Measurements from ENCODE around the gene ABCC8.

Gene ABCC8

DNA sequence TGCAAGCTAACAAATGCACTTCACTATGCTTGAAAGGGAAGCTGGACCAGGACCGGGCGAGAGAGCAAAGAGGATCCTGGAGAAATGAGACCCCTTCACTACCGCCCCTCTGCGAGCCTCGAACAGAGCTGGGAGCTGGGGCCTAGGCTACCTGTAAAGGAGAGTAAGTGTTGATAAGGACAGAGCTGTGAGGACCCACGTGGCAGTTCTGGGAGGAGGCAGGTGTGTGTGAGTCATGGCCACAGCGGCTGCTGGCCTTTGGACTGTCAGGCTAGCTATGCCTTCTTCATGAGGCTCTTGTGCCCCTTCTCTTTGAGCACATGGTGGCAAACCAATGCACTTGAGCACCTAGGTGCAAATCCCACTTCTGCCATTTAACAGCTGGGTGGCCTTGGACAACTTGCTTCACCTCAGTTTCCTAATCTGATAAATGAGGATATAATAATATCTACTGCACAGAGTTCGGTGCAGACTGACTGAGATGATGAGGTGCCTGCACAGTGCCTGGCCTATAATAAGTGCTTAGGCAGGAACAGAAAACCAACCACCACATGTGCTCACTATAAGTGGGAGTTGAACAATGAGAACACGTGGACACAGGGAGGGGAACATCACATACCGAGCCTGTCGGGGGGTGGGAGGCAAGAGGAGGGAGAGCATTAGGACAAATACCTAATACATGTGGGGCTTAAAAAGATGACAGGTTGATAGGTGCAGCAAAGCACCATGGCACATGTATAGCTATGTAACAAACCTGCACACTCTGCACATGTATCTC is 52.9 kb downstream of the ABCC8 start:
- Histone ChIP-seq H3K36me3 (ENCODE audit: insufficient read depth, low read length) (no peaks in the 10 kb centered on the region), H3K9ac (ENCODE audit: insufficient read length) (no peak overlapping the region), H3K27ac (no peak overlapping the region), H3K9me3 (ENCODE audit: low read depth, low read length) (no peaks in the 10 kb centered on the region), H3K4me3 (no peak overlapping the region)
- TF ChIP-seq FOXP2 (optimal IDR thresholded peaks at IDR 0.05; ENCODE audit: control extremely low read depth, extremely low read length, insufficient read depth) (no peak), POLR2AphosphoS5 (IDR thresholded peaks at IDR 0.05; ENCODE audit: borderline replicate concordance, low read depth, low read length) (no peak), EZH2 (IDR thresholded peaks at IDR 0.05) (no peak)
- no peak for DNase-seq (ENCODE audit: low read depth, low spot score)

DNA sequence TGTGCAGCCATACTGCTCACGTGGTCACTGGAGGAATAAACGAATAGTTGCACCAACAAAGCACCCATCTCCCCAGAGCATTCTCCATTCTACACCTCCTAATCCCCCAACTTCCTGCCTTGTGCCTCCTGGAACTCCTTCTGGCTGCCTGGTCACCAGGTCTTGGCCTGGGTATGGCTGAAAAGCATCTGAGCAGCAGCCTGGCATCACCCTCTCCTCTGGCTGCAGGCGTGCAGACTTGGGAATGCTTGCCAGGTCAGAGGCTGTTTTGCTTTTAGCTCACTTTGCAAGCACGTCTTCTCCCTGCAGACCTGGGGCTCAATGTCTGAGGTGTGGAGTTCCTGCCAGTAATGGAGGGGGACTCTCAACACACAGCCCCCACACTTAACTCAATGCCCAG is 54.9 kb downstream of the ABCC8 start:
- TF ChIP-seq POLR2AphosphoS5 (IDR thresholded peaks at IDR 0.05; ENCODE audit: borderline replicate concordance, low read depth, low read length) (no peak), FOXP2 (optimal IDR thresholded peaks at IDR 0.05; ENCODE audit: control extremely low read depth, extremely low read length, insufficient read depth) (no peak), EZH2 (IDR thresholded peaks at IDR 0.05) (no peak)

DNA sequence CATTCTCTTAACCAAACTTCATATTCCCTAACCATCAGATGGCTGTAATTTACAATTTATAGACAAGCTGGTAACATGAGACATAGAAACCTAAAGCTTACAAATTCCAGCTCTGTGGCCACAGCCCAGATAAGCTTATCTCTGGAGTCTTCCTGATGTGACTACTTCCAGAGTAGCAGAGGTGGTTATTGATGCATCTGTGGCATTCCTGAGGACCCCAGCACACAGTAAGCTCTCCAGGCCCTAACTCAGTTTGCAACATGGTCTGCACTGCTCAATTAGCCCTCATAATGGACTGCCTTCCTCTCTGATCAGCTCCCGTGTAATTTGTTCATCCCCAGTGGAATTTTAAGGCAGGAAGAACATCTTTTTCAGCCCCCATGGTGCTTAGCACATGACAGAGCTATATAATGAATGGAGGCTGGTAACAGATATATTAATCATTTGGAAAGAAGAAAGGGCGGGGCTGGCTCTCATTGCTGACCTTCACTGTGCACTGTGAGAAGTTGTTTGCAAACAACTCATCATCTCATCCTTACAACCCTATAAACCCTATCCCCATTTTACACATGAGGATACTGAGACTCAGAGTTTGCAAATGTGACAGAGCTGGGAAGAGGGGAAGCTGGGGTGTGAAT is 58.1 kb downstream of the ABCC8 start:
- Histone ChIP-seq H3K27ac (no peak overlapping the region), H3K4me3 (no peak overlapping the region), H3K9ac (ENCODE audit: insufficient read length) (no peak overlapping the region), H3K36me3 (ENCODE audit: insufficient read depth, low read length) (no peaks in the 10 kb centered on the region), H3K9me3 (ENCODE audit: low read depth, low read length) (no peaks in the 10 kb centered on the region)
- no peak for DNase-seq (ENCODE audit: low read depth, low spot score)
- TF ChIP-seq EZH2 (IDR thresholded peaks at IDR 0.05) = no peak
- no peak for TF ChIP-seq FOXP2 (optimal IDR thresholded peaks at IDR 0.05; ENCODE audit: control extremely low read depth, extremely low read length, insufficient read depth)
- TF ChIP-seq POLR2AphosphoS5 (IDR thresholded peaks at IDR 0.05; ENCODE audit: borderline replicate concordance, low read depth, low read length) = no peak

More for the DNA sequence above, 54.9 kb downstream of the ABCC8 start:
- H3K36me3 ChIP-seq (ENCODE audit: insufficient read depth, low read length) = no peaks in the 10 kb centered on the region
- no peak overlapping the region for H3K4me3 ChIP-seq
- H3K9me3 ChIP-seq (ENCODE audit: low read depth, low read length) = no peaks in the 10 kb centered on the region
- DNase-seq (ENCODE audit: low read depth, low spot score) = no peak
- no peak overlapping the region for H3K27ac ChIP-seq
- no peak overlapping the region for H3K9ac ChIP-seq (ENCODE audit: insufficient read length)

DNA sequence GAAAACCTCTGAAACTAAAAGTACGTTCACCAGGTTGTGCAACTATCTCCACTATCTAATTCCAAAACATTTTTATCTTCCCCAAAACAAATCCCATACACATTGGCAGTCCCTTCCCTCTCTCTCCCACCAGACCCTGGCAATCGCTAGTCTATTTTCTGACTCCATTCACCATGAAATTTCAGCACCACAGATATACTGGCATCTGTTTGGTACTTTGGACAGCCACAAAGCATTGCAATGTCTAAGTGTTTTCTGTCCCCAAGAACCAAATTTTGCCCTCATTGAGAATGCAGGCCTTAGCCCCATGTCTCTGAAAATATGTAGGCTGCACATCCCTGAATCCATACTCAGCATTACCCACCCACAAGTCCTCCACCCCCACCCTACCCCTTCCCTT is 60.2 kb downstream of the ABCC8 start:
- TF ChIP-seq EZH2 (IDR thresholded peaks at IDR 0.05) (no peak), POLR2AphosphoS5 (IDR thresholded peaks at IDR 0.05; ENCODE audit: borderline replicate concordance, low read depth, low read length) (no peak), FOXP2 (optimal IDR thresholded peaks at IDR 0.05; ENCODE audit: control extremely low read depth, extremely low read length, insufficient read depth) (no peak)
- no peak for DNase-seq (ENCODE audit: low read depth, low spot score)
- Histone ChIP-seq H3K4me3 (no peak overlapping the region), H3K9ac (ENCODE audit: insufficient read length) (no peak overlapping the region), H3K27ac (no peak overlapping the region), H3K9me3 (ENCODE audit: low read depth, low read length) (no peaks in the 10 kb centered on the region), H3K36me3 (ENCODE audit: insufficient read depth, low read length) (no peaks in the 10 kb centered on the region)

DNA sequence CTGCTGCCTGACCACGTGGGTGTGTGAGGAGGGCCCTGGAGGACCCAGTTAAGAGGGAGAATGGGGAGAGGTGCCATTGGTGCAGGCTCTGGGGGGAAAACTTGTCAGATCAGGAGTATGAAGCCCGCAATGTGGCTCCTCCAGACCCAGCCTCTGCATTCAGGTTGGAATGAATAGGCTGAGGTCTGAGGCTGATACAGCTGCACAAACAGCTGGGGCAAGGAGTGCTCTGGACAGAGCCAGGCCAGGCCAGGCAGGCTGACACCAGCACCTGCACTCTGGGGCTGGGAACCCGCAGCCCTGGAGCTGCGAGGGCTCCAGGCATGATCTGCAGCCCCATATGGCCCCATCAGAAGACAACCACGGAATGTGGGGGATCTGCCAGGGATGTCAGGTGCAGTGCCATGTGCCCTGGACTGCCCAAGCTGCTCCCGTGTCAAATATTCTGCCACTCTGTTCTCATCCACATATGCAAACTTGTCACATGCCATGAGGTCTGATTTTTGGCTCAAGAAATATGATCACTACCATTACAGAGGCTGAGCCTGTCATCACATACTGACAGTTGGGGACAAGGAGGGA is 61.0 kb downstream of the ABCC8 start:
- no peak for TF ChIP-seq FOXP2 (optimal IDR thresholded peaks at IDR 0.05; ENCODE audit: control extremely low read depth, extremely low read length, insufficient read depth)
- TF ChIP-seq POLR2AphosphoS5 (IDR thresholded peaks at IDR 0.05; ENCODE audit: borderline replicate concordance, low read depth, low read length) = no peak
- no peak for TF ChIP-seq EZH2 (IDR thresholded peaks at IDR 0.05)
- Histone ChIP-seq H3K4me3 (no peak overlapping the region), H3K9ac (ENCODE audit: insufficient read length) (no peak overlapping the region), H3K9me3 (ENCODE audit: low read depth, low read length) (no peaks in the 10 kb centered on the region), H3K27ac (no peak overlapping the region), H3K36me3 (ENCODE audit: insufficient read depth, low read length) (no peaks in the 10 kb centered on the region)
- DNase-seq (ENCODE audit: low read depth, low spot score) = no peak

DNA sequence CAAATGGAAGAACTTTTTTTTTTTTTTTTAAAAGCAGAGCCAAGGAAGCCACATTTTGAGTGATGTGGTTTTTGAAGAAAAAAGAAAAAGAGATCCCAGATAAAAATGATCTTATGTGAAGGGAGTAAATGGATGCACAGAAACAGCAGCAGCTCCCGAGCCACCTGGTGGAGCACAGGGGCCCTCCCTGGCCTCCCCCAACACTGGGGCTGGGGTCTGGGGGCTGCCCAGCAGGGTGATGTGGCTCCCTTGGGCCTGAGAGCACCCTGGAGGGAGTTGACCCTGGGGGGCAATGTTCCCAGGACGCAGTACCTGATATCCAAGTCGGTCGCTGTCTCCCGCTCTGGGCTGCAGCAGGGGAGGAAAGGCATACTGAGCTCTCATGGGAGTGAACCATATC is 61.7 kb downstream of the ABCC8 start:
- no peaks in the 10 kb centered on the region for H3K9me3 ChIP-seq (ENCODE audit: low read depth, low read length)
- no peak overlapping the region for H3K9ac ChIP-seq (ENCODE audit: insufficient read length)
- H3K4me3 ChIP-seq = no peak overlapping the region
- DNase-seq (ENCODE audit: low read depth, low spot score) = no peak
- H3K36me3 ChIP-seq (ENCODE audit: insufficient read depth, low read length) = no peaks in the 10 kb centered on the region
- no peak for TF ChIP-seq FOXP2 (optimal IDR thresholded peaks at IDR 0.05; ENCODE audit: control extremely low read depth, extremely low read length, insufficient read depth)
- no peak for TF ChIP-seq EZH2 (IDR thresholded peaks at IDR 0.05)
- no peak for TF ChIP-seq POLR2AphosphoS5 (IDR thresholded peaks at IDR 0.05; ENCODE audit: borderline replicate concordance, low read depth, low read length)
- no peak overlapping the region for H3K27ac ChIP-seq

DNA sequence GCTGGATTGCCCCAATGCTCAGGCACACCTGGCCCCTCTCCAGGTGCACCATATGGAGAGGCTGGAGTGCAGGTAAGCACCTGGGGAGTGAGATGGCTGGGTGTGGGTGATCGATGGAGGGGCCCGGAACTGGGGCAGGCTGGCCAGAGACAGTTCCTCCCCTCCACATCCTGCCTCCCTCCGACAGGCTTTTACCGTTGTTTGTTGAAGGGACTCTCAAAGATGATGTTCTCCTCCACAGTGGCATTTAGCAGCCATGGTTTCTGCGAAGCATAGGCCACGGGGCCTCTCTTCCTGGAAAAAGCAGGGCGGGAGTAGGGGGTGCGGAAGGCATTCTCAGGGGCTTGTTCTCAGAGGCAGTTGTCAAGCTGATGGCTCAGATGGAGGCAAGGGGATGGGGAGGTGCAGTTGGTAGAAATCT is 62.3 kb downstream of the ABCC8 start:
- Histone ChIP-seq H3K4me3 (no peak overlapping the region), H3K27ac (no peak overlapping the region), H3K9ac (ENCODE audit: insufficient read length) (no peak overlapping the region), H3K9me3 (ENCODE audit: low read depth, low read length) (no peaks in the 10 kb centered on the region), H3K36me3 (ENCODE audit: insufficient read depth, low read length) (no peaks in the 10 kb centered on the region)
- no peak for TF ChIP-seq FOXP2 (optimal IDR thresholded peaks at IDR 0.05; ENCODE audit: control extremely low read depth, extremely low read length, insufficient read depth)
- no peak for TF ChIP-seq POLR2AphosphoS5 (IDR thresholded peaks at IDR 0.05; ENCODE audit: borderline replicate concordance, low read depth, low read length)
- no peak for TF ChIP-seq EZH2 (IDR thresholded peaks at IDR 0.05)
- DNase-seq (ENCODE audit: low read depth, low spot score) = no peak

All from SK-N-MC (cell line).